Hematopoietic multipotent progenitor cell treated with erythropoietin and hydrocortisone succinate and interleukin-3 and kit ligand, for 15 days (in vitro differentiated cells): ENCODE measurements around the gene VPS13C.
"Not testable (repeated sequence)": the region's sequence is repeated elsewhere in the genome, so short reads cannot be mapped to it uniquely, and the experiment has no call there.

Experiments
- DNase-seq: peaks from one replicate; pipeline ENCODE4 v3.0.0-alpha.2; 2015; ENCODE audit warnings: low spot score

The VPS13C gene

DNA sequence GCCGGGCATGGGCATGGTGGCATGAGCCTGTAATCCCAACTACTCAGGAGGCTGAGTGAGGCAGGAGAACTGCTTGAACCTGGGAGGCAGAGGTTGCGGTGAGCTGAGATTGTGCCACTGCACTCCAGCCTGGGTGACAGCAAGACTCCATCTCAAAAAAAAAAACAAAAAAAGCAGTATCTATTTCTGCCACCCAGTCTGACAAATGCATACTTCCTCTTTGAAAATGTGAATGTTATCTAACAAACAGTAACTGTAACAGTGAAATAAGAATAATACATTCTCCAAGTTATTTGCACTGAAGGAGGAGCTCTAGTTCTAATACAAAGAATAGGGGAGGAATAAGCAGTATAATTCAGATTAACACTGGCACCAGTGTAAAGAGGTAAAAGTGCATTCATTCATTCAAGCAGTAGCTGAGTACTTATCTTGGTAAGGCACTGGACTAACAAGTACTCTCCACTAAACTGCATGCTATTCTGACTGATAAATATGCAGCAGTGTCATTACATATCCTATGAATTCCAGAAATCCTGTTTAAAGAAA is 12.9 kb downstream of the VPS13C start:
- DNase-seq: no peak

- no peak for DNase-seq
Observed at GRCh38 chr15:62046078-62046743, 14.0 kb downstream of the VPS13C start.

DNA sequence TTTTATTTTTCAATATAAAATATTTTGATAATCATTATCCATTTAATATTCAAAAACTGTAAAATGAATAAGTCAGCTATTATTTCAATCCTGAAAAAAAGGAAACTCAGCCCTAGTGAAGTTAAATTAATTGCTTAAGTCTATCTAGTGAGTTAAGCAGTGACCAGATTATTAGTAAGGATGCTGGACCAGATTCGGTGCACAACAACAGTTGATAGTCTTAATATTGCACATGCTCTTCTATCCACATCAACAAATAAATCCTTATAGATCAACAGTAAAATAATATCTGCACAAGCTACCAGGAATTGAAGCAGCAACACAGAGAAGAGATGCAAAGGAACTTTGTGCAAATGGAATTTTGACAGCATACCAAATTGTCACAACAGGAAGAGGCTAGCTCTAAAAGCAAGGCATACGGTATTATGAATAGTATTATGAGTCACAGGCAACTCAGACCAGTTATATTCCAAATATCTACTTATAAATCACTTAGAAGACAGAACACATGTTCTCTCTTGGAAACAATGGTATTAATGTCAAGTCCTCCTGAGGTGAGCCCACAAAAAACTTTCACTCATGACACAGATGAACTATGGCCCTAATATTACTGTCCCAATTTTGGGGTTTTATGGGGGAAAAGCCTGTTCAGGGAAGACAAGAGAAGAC is 24.9 kb downstream of the VPS13C start:
- DNase-seq: no peak

GRCh38 chr15:62027916-62028315 is 32.3 kb downstream of the VPS13C start:
- DNase-seq: no peak

- no peak for DNase-seq
Observed at GRCh38 chr15:62027263-62027565, 33.0 kb downstream of the VPS13C start.

DNA sequence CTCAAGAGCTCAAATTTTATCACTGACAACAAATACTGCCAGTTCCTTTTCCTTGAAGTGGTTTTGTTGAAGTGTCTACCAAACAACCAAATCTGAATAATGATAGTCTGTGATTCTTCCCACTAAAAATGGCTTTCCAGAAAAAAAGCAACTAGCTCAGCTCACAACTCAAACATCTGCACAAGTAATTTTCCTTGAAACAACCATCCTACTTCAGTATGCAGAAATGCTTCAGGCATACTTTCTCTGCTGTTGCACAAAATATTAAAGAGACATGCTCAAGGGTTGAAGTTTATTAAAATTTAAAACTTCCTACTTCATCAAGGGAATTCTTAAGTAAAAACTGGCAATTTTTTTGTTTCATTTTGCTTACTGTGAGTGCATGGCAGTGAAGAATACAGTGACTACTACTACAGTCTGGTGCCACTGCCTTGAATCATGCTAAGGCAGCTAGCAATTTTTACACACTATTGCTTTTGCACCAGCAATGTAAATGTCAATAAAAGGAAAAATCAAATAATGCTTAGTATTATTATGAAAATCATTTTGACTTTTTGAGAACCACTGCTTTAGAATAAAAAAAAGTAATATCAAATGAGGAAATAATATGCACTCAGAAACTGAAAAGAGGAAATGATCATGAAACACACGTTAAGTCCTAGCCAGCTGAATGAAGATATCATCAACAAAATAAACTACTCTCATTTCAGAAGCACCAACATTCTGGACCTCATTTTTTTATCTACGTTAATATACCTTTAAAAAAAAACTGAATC is 33.6 kb downstream of the VPS13C start:
- no peak for DNase-seq

GRCh38 chr15:62021991-62022600 is 38.2 kb downstream of the VPS13C start:
- DNase-seq: no peak

- no peak for DNase-seq
Observed at GRCh38 chr15:62020576-62021160, 39.6 kb downstream of the VPS13C start.

- not testable (repeated sequence) for DNase-seq
Observed at GRCh38 chr15:62005354-62005753, 54.9 kb downstream of the VPS13C start.

GRCh38 chr15:61997786-61998185 is 62.5 kb downstream of the VPS13C start:
- DNase-seq: no peak

- DNase-seq: no peak
Observed at GRCh38 chr15:61996056-61996635, 64.1 kb downstream of the VPS13C start.

GRCh38 chr15:61994216-61994615 is 66.0 kb downstream of the VPS13C start:
- DNase-seq: no peak

- no peak for DNase-seq
Observed at GRCh38 chr15:61992518-61992917, 67.7 kb downstream of the VPS13C start.

GRCh38 chr15:61989667-61990066 is 70.6 kb downstream of the VPS13C start:
- no peak for DNase-seq

DNA sequence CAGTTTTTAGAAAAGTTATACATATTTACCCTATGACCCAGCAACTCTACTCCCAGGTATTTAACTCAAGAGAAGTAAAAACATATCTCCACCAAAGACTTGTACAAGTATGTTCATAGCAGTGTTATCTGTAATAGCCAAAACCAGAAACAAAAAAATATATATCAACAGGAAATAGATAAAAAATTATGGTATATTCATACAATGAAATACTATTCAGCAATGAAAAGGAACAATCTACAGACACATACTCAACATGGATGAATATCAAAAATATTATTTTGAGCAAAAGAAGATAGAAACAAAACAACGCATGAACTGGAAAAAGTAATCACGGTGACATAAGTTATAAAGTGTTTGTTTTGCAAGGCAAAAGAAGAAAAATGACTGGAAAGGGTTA is 72.4 kb downstream of the VPS13C start:
- DNase-seq: no peak

GRCh38 chr15:61983081-61983480 is 77.2 kb downstream of the VPS13C start:
- no peak for DNase-seq

GRCh38 chr15:61978225-61978624 is 82.0 kb downstream of the VPS13C start:
- DNase-seq: no peak

DNA sequence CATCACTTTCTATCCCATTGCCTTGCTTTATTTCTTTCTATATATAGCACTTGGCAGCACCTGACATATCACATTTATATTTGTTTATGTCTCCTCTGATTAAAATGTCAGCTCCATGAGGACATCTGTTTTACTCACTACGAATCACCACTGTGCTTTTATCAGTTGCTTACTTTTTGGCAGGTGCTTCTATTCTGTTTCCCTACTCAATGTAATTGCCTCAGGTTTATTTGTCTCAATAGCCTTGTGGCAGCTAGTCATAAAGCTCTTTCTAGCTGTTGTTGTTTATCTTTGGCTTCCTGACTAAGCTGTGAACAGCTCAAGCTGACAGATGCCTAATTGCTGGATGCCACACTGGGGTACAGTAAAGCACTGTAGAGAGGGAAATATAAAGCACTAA is 85.5 kb downstream of the VPS13C start:
- no peak for DNase-seq

- DNase-seq: no peak
Observed at GRCh38 chr15:61974118-61974517, 86.1 kb downstream of the VPS13C start.

DNA sequence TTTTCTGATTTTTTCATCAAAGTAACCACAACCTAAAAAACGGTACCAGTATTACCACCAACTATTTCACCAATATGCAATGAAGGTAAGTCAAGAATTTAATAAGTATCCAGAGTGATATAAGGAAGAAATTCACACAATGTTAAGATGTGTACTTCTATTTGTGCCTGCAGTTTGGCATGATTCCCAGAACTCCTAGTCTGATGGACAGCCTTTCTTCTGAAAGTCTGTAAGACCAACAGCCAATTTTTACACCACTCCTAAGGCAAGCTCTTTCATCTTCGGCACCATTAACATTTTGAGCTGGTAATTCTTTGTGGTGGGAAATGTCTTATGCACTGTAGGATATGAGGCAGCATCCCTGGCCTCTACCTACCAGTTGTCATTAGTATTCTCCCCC is 108.3 kb downstream of the VPS13C start:
- DNase-seq: no peak

DNA sequence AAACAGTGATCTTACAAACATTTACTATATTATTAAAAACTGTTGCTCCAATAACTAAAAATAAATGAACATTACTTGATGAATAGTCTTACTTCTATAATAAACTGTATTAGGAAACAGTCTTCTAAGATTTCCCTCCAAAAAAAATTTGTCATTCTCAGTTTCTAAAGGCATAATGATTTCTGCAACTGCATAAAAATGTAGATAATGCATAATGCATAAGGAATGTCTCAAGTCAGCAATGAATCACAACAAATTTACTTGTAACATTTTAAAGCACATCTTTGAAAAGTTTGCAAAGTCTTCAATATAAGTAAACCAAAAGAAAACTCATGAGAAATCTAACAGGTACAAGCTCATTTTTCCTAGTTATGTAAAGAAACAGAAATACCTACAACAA is 113.5 kb downstream of the VPS13C start:
- DNase-seq: no peak

GRCh38 chr15:61943992-61944391 is 116.3 kb downstream of the VPS13C start:
- DNase-seq: no peak
